ENCODE results near the gene GLT6D1.
"Not testable (repeated sequence)": the region's sequence is repeated elsewhere in the genome, so short reads cannot be mapped to it uniquely, and the experiment has no call there.

GLT6D1 gene

GRCh38 chr9:135639196-135639595 is at the start of gene GLT6D1:
TSS of gene GLT6D1 (minus strand) at chr9:135639540. CDS start at chr9:135639187, 353 bp downstream.
- no peak for DNase-seq (ENCODE audit: low read depth in 2 of 2)

GRCh38 chr9:135689011-135689410 is 49.7 kb upstream of the GLT6D1 start:
- no peak for DNase-seq (ENCODE audit: low read depth in 2 of 2)

GRCh38 chr9:135687216-135687615 is 47.9 kb upstream of the GLT6D1 start:
- no peak for DNase-seq (ENCODE audit: low read depth in 2 of 2)

GRCh38 chr9:135684691-135685090 is 45.4 kb upstream of the GLT6D1 start:
- DNase-seq (ENCODE audit: low read depth in 2 of 2) = no peak

GRCh38 chr9:135683401-135684034 is 44.2 kb upstream of the GLT6D1 start:
- DNase-seq (ENCODE audit: low read depth in 2 of 2) = no peak

DNA sequence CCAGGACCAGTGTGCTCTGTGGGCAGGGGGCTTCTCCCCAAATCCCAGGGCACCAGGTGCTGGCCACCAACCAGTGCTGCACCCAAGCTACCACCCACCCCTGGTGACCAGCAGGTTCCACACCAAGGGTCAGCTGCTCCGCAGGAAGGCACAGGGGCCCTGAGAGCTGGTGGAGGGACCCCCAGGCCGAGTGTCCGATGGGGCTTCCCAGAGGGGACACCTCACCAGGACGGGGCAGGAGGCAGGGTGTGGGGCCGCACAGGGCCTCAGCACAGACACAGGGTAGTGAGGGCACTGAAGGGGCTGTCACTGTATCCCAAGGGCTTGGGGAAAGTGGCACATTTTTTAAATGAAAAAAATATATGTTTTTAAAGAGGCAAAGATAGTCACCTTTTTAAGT is 41.8 kb upstream of the GLT6D1 start:
- DNase-seq (ENCODE audit: low read depth in 2 of 2) = no peak

- DNase-seq (ENCODE audit: low read depth in 2 of 2) = no peak
Observed at GRCh38 chr9:135680056-135680455, 40.7 kb upstream of the GLT6D1 start.

GRCh38 chr9:135678236-135679017 is 39.1 kb upstream of the GLT6D1 start:
- no peak for DNase-seq (ENCODE audit: low read depth in 2 of 2)

DNA sequence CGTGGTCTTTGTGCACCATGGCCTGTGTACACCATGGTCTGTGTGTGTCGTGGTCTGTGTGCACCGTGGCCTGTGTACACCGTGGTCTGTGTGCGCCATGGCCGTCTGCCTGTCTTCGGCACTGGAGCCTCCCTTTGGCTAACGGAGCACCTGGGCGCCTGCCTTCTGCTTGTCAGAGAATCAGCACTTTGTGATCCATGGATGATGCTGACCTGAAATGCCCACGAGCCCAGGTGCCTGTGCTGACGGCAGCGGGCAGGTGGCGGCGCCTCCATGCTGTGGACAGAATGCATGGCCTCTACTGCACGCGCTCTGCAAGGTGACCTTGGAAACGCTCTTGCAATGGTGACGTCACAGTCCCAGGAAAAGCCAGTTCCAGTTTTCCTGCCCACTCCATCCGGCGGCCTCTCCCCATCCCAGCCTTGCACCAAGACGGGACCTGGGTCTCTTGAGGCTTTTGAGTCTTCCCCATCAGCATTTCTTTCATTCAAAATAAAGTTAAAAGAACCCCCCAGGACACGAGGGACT is 38.4 kb upstream of the GLT6D1 start:
- no peak for DNase-seq (ENCODE audit: low read depth in 2 of 2)

DNA sequence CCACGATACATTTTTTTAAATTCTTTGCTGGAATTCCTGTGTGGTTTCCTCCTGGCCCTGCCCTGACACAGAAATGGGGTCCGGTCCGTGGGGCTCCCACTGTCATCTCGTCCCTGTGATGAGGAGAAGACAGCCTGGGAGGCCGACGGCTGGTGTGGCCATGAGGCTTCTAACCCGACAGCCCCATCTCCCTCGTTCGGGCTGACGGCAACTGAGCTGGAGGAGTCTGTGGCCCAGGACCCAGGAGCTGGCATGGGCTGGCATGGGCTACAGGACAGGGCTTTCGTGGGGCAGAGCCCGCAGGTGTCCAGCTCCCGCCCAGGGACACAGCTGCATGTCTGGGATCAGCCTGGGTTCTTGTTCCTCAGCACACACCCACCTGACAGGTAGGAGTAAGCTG is 37.6 kb upstream of the GLT6D1 start:
- no peak for DNase-seq (ENCODE audit: low read depth in 2 of 2)

DNA sequence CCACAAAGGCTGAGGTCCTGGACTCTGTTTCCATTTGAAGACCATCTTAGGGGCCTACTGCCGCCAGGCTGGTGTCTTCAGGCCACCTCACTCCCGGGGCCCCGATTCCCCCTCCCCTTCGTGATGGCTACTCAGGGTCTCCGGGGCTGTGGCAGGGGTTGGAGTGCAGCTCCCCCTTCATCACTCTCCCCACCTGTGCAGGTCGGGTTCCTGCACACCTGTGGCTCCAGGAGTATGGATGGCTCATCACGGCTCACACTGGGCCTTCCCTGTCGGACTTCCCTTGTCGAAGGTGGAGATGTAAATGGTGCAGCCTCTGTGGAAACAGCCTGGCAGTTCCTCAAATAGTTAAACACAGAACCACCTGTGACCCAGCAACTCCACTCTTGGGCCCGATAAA is 35.6 kb upstream of the GLT6D1 start:
- DNase-seq (ENCODE audit: low read depth in 2 of 2) = no peak

DNA sequence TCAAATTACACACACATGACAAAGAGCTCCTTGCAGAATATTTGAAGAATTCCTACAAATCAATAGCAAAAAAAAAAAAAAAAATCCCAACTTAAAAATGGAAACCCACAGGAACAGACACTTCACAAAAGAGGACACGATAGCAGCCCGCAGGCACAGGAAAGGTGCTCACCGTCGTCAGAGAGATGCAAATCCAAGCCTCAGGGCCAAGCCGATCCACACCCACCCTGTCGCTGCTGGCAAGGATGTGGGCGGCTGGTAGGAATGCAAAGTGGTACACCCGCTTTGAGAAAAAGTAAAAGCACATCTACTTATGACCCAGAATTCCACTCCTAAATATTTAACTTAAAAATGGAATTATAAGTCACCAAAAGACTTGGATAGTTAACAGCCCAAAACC is 34.6 kb upstream of the GLT6D1 start:
- DNase-seq (ENCODE audit: low read depth in 2 of 2) = no peak

GRCh38 chr9:135672786-135673185 is 33.4 kb upstream of the GLT6D1 start:
- not testable (repeated sequence) for DNase-seq (ENCODE audit: low read depth in 2 of 2)

- DNase-seq (ENCODE audit: low read depth in 2 of 2) = no peak
Observed at GRCh38 chr9:135671591-135672041, 32.3 kb upstream of the GLT6D1 start.

DNA sequence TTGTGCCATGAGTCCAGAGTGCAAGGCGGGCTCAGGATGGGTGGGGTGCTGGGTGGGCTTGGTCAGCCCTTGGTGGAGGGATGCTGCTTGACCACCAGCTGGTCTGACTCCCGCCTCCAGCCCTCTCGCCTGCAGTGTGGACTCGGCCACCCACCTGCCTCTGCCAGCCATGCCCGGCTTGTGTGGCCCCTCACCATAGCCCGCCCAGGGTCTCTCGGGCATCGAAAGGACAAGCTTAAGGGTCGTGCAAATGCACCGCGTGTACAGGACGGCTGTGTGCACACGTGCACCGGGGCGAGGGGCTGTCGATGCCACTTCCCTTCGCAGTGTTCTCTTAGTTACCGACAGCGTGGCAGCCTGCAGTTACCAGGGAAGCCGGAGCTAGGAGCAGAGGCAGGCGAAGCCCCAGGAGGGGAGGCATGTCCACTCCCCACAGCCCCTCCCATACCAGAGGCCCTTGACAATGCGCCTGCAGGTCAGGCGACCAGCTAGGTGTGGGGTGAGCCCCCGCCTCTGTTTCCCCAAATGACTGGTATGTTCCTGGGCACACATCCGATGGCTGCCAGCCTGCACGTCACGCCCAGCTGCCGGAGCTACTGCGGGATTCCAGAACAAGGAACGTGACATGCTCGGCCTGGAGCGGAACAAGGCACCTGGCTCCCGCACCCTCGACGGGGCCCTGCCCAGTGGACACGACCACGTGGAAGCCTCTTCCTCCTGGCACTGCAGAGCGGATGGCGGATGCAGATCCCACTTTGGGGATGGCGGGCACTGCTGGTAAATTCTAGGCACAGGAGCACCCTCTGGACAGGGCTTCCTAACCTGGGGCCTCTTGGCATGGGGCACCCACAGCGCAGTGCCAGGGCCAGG is 31.6 kb upstream of the GLT6D1 start:
- no peak for DNase-seq (ENCODE audit: low read depth in 2 of 2)

DNA sequence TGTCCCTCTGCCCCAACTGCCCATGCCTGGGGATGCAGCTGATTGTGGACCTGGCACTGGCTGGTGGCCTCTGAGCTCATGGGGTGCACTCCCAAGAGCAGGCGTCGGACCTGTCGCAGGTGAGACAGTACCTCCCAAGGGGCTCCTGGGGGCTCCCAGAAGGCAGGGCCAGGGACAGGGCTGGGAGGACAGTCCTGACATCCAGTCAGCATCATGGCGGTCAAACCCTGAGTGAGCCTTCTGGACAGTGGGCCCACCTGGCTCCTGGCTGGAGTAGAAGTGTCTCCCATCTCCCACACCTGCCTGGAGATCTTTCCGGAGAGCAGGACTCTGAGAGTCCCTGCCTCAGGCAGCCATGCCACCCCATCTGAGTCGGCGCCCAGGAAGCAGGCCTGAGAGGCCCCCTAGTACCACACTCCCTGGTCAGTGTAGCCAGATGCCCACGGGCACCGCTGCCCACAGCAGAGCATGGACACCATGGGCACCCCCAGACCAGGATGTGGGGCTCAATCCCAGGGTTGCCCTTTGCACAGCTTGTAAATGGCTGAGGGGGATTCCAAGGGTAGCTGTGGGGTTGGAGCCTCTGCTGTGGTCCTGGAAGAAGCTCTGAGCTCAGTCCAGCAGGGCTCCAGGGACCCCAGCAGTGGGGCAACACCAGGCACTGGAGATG is 30.4 kb upstream of the GLT6D1 start:
- DNase-seq (ENCODE audit: low read depth in 2 of 2) = no peak

DNA sequence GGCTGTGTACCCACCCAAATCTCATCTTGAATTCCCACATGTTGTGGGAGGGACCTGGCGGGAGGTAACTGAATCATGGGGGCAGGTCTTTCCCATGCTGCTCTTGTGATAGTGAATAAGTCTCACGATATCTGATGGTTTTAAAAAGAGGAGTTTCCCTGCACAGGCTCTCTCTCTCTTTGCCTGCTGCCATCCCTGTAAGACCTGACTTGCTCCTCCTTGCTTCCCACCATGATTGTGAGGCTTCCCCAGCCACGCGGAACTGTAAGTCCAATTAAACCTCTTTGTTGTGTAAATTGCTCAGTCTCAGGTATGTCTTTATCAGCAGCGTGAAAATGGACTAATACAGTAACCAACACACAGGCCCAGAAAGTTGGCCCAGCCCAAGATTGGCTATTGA is 29.7 kb upstream of the GLT6D1 start:
- not testable (repeated sequence) for DNase-seq (ENCODE audit: low read depth in 2 of 2)

- DNase-seq (ENCODE audit: low read depth in 2 of 2) = no peak
Observed at GRCh38 chr9:135667463-135668001, 28.2 kb upstream of the GLT6D1 start.

- DNase-seq (ENCODE audit: low read depth in 2 of 2) = no peak
Observed at GRCh38 chr9:135666534-135667462, 27.5 kb upstream of the GLT6D1 start.

GRCh38 chr9:135665795-135666189 is 26.5 kb upstream of the GLT6D1 start:
- DNase-seq (ENCODE audit: low read depth in 2 of 2) = no peak

Measured in stimulated activated CD4-positive, alpha-beta T cell treated with anti-CD3 and anti-CD28 coated beads, Interleukin-15, amount 100 ng/mL, for 48 hours (primary cell).